GM10266 (cell line): Measurements from ENCODE around the gene PCDH9.

Source experiments
- DNase-seq: peaks from one replicate; pipeline ENCODE4 v3.0.0; 2012; ENCODE audit errors: extremely low spot score
- CTCF ChIP-seq: IDR thresholded peaks from 2 replicates; pipeline ENCODE4 v1.5.1; 2012; ENCODE audit warnings: mild to moderate bottlenecking, low read depth; ENCODE audit not compliant: control insufficient read depth, insufficient read depth; ENCODE audit errors: missing control alignments

Gene PCDH9

GRCh38 chr13:67229481-67230403 is at the start of gene PCDH9:
TSS of gene PCDH9 (minus strand) at chr13:67230336. CDS start at chr13:67228440, 1,896 bp downstream.
- no peak for TF ChIP-seq CTCF
- DNase-seq, result no peak

GRCh38 chr13:67278235-67278634 is 48.1 kb upstream of the PCDH9 start:
- no peak for DNase-seq
- TF ChIP-seq CTCF, result no peak

GRCh38 chr13:67277581-67277980 is 47.4 kb upstream of the PCDH9 start:
- no peak for DNase-seq

DNA sequence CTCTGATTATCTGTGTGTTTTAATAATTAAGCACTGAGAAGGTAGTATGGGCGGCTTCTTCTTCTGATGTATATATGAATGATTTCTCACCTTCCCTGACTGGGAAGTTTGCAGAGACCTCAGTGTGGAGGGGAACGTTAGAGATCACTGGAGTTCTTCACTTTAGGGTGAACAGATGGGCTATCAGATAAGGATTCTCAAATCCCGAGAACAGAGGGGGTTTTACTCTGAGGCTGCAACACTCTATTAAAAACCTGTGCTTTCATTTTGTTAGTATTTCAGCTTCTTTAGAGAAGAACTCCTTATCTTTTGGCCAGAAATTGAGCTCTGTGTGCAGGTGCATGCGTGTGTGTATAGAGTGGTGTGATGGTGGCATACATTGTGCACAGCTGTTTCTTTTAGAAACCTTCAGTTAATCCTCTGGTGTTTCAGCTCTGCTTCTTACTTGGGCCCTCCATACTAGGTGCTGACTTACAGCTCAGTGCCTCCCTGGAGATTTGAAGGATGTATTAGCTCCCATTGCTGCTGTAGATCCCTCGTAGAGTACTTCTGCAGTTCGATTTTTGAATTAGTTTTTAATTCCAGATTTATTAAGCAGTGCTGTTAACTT is 45.3 kb upstream of the PCDH9 start:
- TF ChIP-seq CTCF, result no peak
- no peak for DNase-seq

More at GRCh38 chr13:67277581-67277980, 47.4 kb upstream of the PCDH9 start:
- TF ChIP-seq CTCF, result no peak

DNA sequence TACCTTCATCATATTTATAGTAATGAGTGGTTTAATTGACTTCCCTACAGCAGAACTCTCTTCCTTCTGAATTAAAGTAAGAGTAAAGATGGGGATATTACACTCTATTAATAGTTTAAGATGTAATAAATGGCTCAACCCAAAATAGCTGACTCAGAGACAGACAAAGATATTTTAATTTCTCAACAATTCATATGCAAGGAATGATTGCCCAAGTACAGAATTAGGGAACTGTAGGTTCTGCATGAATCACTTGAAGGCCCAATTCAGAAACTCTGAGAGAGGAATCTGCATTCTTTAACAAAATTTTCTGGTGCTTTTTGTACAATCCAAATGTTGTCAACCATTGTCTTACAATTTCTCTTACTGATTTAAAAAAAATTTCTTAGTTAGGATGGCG is 42.9 kb upstream of the PCDH9 start:
- TF ChIP-seq CTCF, result no peak

DNA sequence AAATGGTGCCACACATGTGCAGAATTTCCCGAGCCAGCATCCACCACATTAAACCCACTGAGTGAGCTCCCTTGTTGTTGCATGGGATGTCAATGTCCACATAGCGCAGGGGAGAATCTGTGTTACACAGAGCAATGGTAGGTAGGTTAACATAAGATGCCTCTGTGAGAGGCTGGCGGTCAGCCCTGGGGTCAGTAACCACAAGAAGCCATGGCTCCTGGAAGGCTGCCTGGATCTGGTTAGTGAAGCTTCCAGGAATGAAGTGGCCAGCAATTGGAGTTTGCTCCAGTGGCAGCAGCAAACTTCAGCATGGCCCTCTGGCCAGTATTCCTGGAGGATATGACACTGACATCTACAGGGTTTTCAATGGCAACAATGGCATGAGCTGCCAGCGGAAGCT is 37.0 kb upstream of the PCDH9 start:
- no peak for TF ChIP-seq CTCF
- DNase-seq, result no peak

More for the DNA sequence above, 42.9 kb upstream of the PCDH9 start:
- no peak for DNase-seq

- TF ChIP-seq CTCF, result no peak
- DNase-seq, result no peak
These were observed 29.1 kb upstream of the PCDH9 start for GRCh38 chr13:67259208-67259607.
